NCI-H146 (cell line): ENCODE results near the gene SPRTN.

Source experiments
- DNase-seq: peaks from one replicate; lab custom pipeline; 2025; lab: John Stamatoyannopoulos, UW

The SPRTN gene

GRCh38 chr1:231376875-231377549 is 38.9 kb downstream of the SPRTN start:
- DNase-seq: no peak

- no peak for DNase-seq
Measured at GRCh38 chr1:231381729-231382128, 43.6 kb downstream of the SPRTN start.

GRCh38 chr1:231382426-231382825 is 44.3 kb downstream of the SPRTN start:
- DNase-seq: no peak

GRCh38 chr1:231383159-231383860 is 45.2 kb downstream of the SPRTN start:
- no peak for DNase-seq

GRCh38 chr1:231384696-231385415 is 46.8 kb downstream of the SPRTN start:
- DNase-seq: no peak

- no peak for DNase-seq
Measured at GRCh38 chr1:231385416-231385748, 47.3 kb downstream of the SPRTN start.

- DNase-seq: no peak
Measured at GRCh38 chr1:231386466-231386865, 48.4 kb downstream of the SPRTN start.

- no peak for DNase-seq
Measured at GRCh38 chr1:231387770-231388669, 49.9 kb downstream of the SPRTN start.

GRCh38 chr1:231390071-231390470 is 52.0 kb downstream of the SPRTN start:
- DNase-seq: no peak

GRCh38 chr1:231392389-231393131 is 54.5 kb downstream of the SPRTN start:
- DNase-seq: no peak

GRCh38 chr1:231393668-231394067 is 55.6 kb downstream of the SPRTN start:
- DNase-seq: no peak

GRCh38 chr1:231395076-231395997 is 57.2 kb downstream of the SPRTN start:
- DNase-seq: no peak

- no peak for DNase-seq
Measured at GRCh38 chr1:231395998-231396390, 57.9 kb downstream of the SPRTN start.

GRCh38 chr1:231396643-231397042 is 58.5 kb downstream of the SPRTN start:
- DNase-seq: no peak

GRCh38 chr1:231397886-231398671 is 60.0 kb downstream of the SPRTN start:
- no peak for DNase-seq

GRCh38 chr1:231401478-231401877 is 63.4 kb downstream of the SPRTN start:
- no peak for DNase-seq

GRCh38 chr1:231404318-231404717 is 66.2 kb downstream of the SPRTN start:
- no peak for DNase-seq
